Upper lobe of left lung (tissue), 4 donors: Measurements from ENCODE around the gene TCF7L2.

ENCODE experiments used
- EP300 ChIP-seq, 4 donors: sonication (generic); formaldehyde crosslinking; IDR thresholded peaks; one replicate each; pipeline ENCODE4 v1.5.1; 2017; ENCODE audit warnings: antibody characterized with exemption in 4 of 4, control low read depth in 2 of 4
- POLR2A ChIP-seq, 4 donors: fragments of 450-650 bp; IDR thresholded peaks; one replicate each; pipeline ENCODE4 v1.5.1; 2016 to 2017; ENCODE audit warnings: antibody characterized with exemption in 4 of 4, mild to moderate bottlenecking in 2 of 4
- TF ChIP-seq, protein P1 (sequence below), 6 experiments: fragments of 450-650 bp in 4 of 6; fragments of 200-600 bp in 2 of 6; sonication (generic) in 2 of 6; IDR thresholded peaks; one replicate each; pipeline ENCODE4 v1.5.1; 2016 to 2019; ENCODE audit warnings: antibody characterized with exemption in 6 of 6

- TF ChIP-seq, protein P1, sequence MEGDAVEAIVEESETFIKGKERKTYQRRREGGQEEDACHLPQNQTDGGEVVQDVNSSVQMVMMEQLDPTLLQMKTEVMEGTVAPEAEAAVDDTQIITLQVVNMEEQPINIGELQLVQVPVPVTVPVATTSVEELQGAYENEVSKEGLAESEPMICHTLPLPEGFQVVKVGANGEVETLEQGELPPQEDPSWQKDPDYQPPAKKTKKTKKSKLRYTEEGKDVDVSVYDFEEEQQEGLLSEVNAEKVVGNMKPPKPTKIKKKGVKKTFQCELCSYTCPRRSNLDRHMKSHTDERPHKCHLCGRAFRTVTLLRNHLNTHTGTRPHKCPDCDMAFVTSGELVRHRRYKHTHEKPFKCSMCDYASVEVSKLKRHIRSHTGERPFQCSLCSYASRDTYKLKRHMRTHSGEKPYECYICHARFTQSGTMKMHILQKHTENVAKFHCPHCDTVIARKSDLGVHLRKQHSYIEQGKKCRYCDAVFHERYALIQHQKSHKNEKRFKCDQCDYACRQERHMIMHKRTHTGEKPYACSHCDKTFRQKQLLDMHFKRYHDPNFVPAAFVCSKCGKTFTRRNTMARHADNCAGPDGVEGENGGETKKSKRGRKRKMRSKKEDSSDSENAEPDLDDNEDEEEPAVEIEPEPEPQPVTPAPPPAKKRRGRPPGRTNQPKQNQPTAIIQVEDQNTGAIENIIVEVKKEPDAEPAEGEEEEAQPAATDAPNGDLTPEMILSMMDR (IDR thresholded peaks at IDR 0.05), result no peak
- TF ChIP-seq POLR2A (IDR thresholded peaks at IDR 0.05) (no peak), EP300 (IDR thresholded peaks at IDR 0.05) (no peak)
Observed at GRCh38 chr10:113096128-113096996, 146.3 kb downstream of the TCF7L2 start.
